ENCODE data around the gene UBE2H. TPM values are rescaled to one million over a fixed set of nuclear protein-coding genes. Genes with fewer than 3 reads are reported as not detected.

Gene UBE2H
- total RNA-seq, 1 donor from 2014 or later, result 92.1 TPM

- DNase-seq (ENCODE audit: low spot score) (peak; percentile 59), ATAC-seq (no peak)
- intact Hi-C loops (cut with DNase I), result no loop called here
Observed at GRCh38 chr7:129951226-129952085, 1.3 kb downstream of the UBE2H start.

- ATAC-seq (no peak), DNase-seq (ENCODE audit: low spot score) (no peak)
- intact Hi-C loops (cut with DNase I), result no loop called here
Observed at GRCh38 chr7:129950933-129951225, 1.9 kb downstream of the UBE2H start.

GRCh38 chr7:129950191-129950932, 2.4 kb downstream of the UBE2H start:
- intact Hi-C loops (cut with DNase I), result no loop called here
- ATAC-seq, result no peak

GRCh38 chr7:129949292-129950133, 3.2 kb downstream of the UBE2H start:
- ATAC-seq (peak; percentile 47), DNase-seq (ENCODE audit: low spot score) (peak; percentile 32)
- intact Hi-C loops (cut with DNase I), result no loop called here

More at GRCh38 chr7:129950191-129950932, 2.4 kb downstream of the UBE2H start:
- peak; percentile 35 for DNase-seq (ENCODE audit: low spot score)

GRCh38 chr7:129948877-129949291, 3.9 kb downstream of the UBE2H start:
- intact Hi-C loops (cut with DNase I), result no loop called here
- ATAC-seq (peak; percentile 91), DNase-seq (ENCODE audit: low spot score) (peak; percentile 90)

- intact Hi-C loops (cut with DNase I), result no loop called here
- ATAC-seq (no peak), DNase-seq (ENCODE audit: low spot score) (peak; percentile 38)
Observed at GRCh38 chr7:129948338-129948737, 4.4 kb downstream of the UBE2H start.

- intact Hi-C loops (cut with DNase I), result no loop called here
- ATAC-seq (no peak), DNase-seq (ENCODE audit: low spot score) (peak; percentile 36)
Observed at GRCh38 chr7:129947701-129948100, 5.1 kb downstream of the UBE2H start.

GRCh38 chr7:129947049-129947448, 5.7 kb downstream of the UBE2H start:
- intact Hi-C loops (cut with DNase I), result no loop called here
- no peak for DNase-seq (ENCODE audit: low spot score)
- ATAC-seq, result no peak

- intact Hi-C loops (cut with DNase I), result no loop called here
- DNase-seq (ENCODE audit: low spot score), result peak; percentile 2
Observed at GRCh38 chr7:129946282-129946681, 6.5 kb downstream of the UBE2H start.

GRCh38 chr7:129943352-129943751, 9.4 kb downstream of the UBE2H start:
- ATAC-seq (no peak), DNase-seq (ENCODE audit: low spot score) (no peak)
- intact Hi-C loops (cut with DNase I), result no loop called here

More at GRCh38 chr7:129946282-129946681, 6.5 kb downstream of the UBE2H start:
- no peak for ATAC-seq

- DNase-seq (ENCODE audit: low spot score) (no peak), ATAC-seq (no peak)
- intact Hi-C loops (cut with DNase I), result no loop called here
Observed at GRCh38 chr7:129940329-129940728, 12.4 kb downstream of the UBE2H start.

GRCh38 chr7:129939881-129940280, 12.9 kb downstream of the UBE2H start:
- DNase-seq (ENCODE audit: low spot score) (no peak), ATAC-seq (no peak)
- intact Hi-C loops (cut with DNase I), result no loop called here

GRCh38 chr7:129933627-129934026, 19.1 kb downstream of the UBE2H start:
- no peak for ATAC-seq
- intact Hi-C loops (cut with DNase I), result no loop called here

GRCh38 chr7:129926618-129927017, 26.1 kb downstream of the UBE2H start:
- no peak for ATAC-seq
- intact Hi-C loops (cut with DNase I), result no loop called here

More at GRCh38 chr7:129933627-129934026, 19.1 kb downstream of the UBE2H start:
- DNase-seq (ENCODE audit: low spot score), result no peak

GRCh38 chr7:129925416-129926002, 27.3 kb downstream of the UBE2H start:
- peak; percentile 79 for ATAC-seq

More at GRCh38 chr7:129926618-129927017, 26.1 kb downstream of the UBE2H start:
- DNase-seq (ENCODE audit: low spot score), result no peak

GRCh38 chr7:129924602-129925001, 28.2 kb downstream of the UBE2H start:
- intact Hi-C loops (cut with DNase I), result no loop called here
- no peak for ATAC-seq
- no peak for DNase-seq (ENCODE audit: low spot score)

More at GRCh38 chr7:129925416-129926002, 27.3 kb downstream of the UBE2H start:
- intact Hi-C loops (cut with DNase I), result no loop called here
- no peak for DNase-seq (ENCODE audit: low spot score)

GRCh38 chr7:129923709-129924108, 29.1 kb downstream of the UBE2H start:
- DNase-seq (ENCODE audit: low spot score) (no peak), ATAC-seq (peak; percentile 65)
- intact Hi-C loops (cut with DNase I), result no loop called here

GRCh38 chr7:129919492-129919891, 33.3 kb downstream of the UBE2H start:
- DNase-seq (ENCODE audit: low spot score) (no peak), ATAC-seq (no peak)
- intact Hi-C loops (cut with DNase I), result no loop called here

- DNase-seq (ENCODE audit: low spot score) (no peak), ATAC-seq (no peak)
- intact Hi-C loops (cut with DNase I), result no loop called here
Observed at GRCh38 chr7:129918922-129919321, 33.8 kb downstream of the UBE2H start.
